Epithelial cell of esophagus (primary cell): ENCODE data around the gene MTFR1L.

Experiments used
- DNase-seq: peaks from one replicate; pipeline ENCODE4 v3.0.0; 2010; ENCODE audit warnings: low read depth
- H3K4me3 ChIP-seq: 2 replicates; pipeline ENCODE4 v1.5.1; 2011; ENCODE audit warnings: mild to moderate bottlenecking, low read length, control low read depth
- TF ChIP-seq, protein P1 (sequence below): IDR thresholded peaks from 2 replicates; pipeline ENCODE4 v1.5.1; 2011; ENCODE audit warnings: low read depth, mild to moderate bottlenecking, low read length, control low read depth, inconsistent platforms; ENCODE audit not compliant: insufficient read depth; ENCODE audit errors: missing control alignments

MTFR1L gene

DNA sequence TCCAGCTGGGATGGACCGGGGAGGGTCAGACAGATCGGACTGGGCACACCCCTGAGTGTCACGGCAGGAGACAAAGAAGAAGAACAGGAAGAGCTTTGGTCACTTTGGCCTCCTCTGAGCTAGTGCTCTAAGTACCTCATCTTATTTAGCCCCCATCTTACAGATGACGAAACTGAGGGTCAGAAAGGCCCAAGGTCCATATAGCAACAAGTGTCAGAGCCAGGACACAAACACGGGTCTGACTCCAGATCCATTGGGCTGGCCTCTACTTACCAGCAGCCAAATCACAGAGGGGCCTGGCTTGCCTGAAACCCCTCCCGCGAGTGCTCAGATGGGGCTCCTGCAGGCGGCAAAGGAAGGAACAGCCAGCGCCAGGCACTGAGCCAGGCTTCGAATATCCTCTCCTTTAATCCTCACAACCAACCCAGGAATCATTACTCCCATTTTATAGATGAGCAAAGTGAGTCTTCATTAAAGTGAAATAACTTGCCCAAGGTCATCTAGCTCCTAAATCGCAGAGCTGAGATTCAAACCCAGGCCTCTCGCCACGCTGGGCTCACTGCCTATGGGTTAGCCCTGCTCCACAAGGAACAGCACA lies 45.4 kb upstream of the MTFR1L start:
- TF ChIP-seq, protein P1, sequence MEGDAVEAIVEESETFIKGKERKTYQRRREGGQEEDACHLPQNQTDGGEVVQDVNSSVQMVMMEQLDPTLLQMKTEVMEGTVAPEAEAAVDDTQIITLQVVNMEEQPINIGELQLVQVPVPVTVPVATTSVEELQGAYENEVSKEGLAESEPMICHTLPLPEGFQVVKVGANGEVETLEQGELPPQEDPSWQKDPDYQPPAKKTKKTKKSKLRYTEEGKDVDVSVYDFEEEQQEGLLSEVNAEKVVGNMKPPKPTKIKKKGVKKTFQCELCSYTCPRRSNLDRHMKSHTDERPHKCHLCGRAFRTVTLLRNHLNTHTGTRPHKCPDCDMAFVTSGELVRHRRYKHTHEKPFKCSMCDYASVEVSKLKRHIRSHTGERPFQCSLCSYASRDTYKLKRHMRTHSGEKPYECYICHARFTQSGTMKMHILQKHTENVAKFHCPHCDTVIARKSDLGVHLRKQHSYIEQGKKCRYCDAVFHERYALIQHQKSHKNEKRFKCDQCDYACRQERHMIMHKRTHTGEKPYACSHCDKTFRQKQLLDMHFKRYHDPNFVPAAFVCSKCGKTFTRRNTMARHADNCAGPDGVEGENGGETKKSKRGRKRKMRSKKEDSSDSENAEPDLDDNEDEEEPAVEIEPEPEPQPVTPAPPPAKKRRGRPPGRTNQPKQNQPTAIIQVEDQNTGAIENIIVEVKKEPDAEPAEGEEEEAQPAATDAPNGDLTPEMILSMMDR: no peak
- H3K4me3 ChIP-seq: no peak overlapping the region
- no peak for DNase-seq

DNA sequence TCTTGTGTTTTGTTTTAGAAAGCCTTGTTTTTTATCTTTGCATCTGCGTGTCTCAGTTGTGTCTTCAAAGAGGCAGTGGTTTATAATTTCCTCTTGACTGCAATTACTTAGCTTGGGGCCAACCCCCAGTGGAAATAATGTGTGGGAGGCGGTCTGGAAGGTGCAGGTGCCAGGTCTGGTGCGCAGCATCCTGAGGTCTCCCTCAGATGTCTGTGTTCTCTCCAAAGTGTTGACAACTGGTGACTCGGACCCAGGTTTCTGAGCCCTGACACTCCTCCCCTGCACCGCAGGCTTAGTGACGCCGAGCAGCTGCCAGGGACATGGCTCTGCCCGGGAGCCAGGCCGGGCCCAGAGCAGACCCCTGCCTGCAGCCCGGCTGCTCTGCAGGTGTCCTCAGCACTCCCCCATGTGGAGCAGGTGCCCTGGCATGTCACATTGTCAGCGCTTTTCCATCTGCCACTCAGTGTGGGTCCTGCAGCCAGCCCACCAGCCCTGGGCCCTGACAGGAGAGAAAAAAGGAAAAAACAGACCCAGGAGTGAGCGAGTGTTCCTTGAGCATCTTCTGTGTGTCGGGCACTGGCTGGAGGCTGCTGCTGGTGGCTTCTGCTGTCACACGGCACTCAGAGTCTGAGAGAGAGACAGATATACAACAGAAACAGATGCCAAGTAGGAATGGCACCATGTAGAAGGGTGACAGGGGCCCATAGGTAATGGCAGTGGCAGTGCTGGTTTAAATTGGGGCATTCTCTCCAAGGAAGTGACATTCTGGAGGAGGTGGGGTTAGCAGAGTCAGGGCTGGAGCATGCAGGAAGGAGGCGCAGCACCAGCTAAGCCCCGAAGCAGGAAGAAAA lies 44.6 kb upstream of the MTFR1L start:
- no peak overlapping the region for H3K4me3 ChIP-seq
- TF ChIP-seq, protein P1: no peak
- no peak for DNase-seq

DNA sequence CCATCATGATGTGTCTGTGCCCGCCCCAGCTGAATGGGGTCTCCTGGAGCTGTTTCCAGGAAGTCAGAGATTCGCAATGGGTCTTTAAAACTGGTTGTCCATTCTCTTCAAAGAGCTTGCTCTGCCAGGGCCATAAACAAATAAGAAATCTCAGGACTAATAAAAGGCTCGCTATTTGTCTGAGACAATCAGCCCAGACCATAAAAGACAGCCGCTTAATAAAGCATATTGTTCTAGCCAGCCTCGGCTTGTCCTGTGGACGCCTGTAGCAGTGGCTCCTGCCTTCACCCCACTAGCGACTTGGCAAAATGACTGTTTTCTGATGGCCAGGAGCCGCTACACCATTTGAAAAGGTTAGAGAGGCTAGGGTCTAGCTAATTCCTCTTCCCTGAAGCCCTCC lies 40.4 kb upstream of the MTFR1L start:
- no peak for DNase-seq
- TF ChIP-seq, protein P1: no peak
- H3K4me3 ChIP-seq: no peak overlapping the region

DNA sequence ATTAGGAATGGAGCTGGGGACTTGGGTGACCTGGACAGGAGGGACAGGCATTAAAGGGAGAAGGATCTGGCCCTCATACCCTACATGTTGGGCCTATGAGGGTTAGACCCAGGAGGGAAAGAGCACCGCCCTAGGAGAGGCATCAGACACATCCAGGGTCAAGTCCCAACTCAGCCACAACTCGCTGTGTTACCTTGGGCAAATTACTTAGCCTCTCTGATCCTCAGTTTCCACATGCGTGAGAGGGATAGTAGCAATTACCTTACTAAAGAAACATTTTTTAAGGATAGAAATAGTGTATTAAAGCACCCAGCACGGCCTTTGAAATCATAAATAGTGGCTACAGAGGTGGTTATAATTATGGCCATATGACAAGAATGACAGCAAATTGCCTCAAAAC lies 39.9 kb upstream of the MTFR1L start:
- DNase-seq: no peak
- no peak overlapping the region for H3K4me3 ChIP-seq
- TF ChIP-seq, protein P1: no peak

DNA sequence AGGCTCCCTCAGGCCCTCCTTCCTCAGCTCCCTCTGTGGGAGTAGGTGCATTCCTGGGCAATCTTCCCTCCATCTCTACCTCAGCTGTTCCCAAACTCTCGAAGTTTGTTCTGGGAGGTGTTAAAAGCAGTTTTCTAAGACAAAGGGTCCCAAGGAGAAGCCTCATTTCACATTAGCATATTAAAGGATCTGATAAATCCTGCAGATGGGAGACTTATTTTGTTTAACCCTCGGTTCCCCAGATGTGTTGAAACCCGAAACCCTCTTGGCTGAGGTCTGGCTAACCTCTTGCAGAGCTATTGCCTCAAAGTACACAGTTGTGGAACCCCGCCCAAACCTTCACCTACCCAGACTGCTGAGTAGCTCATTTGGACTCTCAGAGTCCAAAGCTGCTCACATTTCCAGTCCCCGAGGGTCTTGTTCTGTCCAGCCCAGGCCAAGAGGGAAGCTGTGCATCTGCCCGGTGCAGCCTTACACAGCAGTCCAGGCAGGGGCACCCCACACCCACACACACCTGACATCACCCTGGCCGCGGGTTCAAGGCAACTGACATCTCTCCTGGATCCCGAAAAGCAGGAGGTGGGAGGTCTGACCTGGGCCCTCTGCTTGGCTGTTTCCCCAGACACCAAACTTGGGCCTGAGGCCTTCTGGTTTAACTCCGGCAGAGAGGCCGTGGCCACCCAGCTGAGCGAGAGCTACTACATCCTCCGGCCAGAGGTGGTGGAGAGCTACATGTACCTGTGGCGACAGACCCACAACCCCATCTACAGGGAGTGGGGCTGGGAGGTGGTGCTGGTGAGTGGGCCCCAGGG lies 39.2 kb upstream of the MTFR1L start:
- peak; percentile 42 for DNase-seq
- TF ChIP-seq, protein P1: no peak
- no peak overlapping the region for H3K4me3 ChIP-seq

DNA sequence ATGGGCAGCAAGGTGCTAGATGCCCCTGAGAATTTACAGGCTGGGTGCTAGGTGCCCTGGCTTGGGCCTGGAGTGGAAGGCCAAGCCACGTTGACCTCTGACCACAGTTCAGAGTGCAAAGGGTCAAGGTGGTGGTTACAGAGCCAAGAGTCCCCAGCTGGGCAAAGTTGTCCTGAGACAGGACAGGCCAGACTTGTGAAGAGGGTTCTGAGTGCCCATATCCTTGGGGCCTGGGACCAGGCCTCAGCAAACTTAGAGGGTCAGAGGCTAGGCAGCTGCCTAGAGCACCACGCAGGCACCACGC lies 38.7 kb upstream of the MTFR1L start:
- TF ChIP-seq, protein P1: no peak
- no peak for DNase-seq
- H3K4me3 ChIP-seq: no peak overlapping the region
